Cortex of kidney (tissue), 1 donor: ENCODE data around the gene CHRDL2.
"Not testable (repeated sequence)": the region's sequence is repeated elsewhere in the genome, so short reads cannot be mapped to it uniquely, and the experiment has no call there.

Source experiments
- DNase-seq: peaks from one replicate; lab custom pipeline; 2025; lab: John Stamatoyannopoulos, UW

CHRDL2 gene

GRCh38 chr11:74670171-74670570, 61.1 kb downstream of the CHRDL2 start:
- DNase-seq, result no peak

- DNase-seq, result no peak
Observed at GRCh38 chr11:74669211-74670160, 61.7 kb downstream of the CHRDL2 start.

- no peak for DNase-seq
Observed at GRCh38 chr11:74663315-74663714, 67.9 kb downstream of the CHRDL2 start.

GRCh38 chr11:74662487-74663103, 68.6 kb downstream of the CHRDL2 start:
- no peak for DNase-seq

- DNase-seq, result not testable (repeated sequence)
Observed at GRCh38 chr11:74659124-74659523, 72.1 kb downstream of the CHRDL2 start.

GRCh38 chr11:74654976-74655375, 76.2 kb downstream of the CHRDL2 start:
- DNase-seq, result no peak

- DNase-seq, result no peak
Observed at GRCh38 chr11:74650498-74650897, 80.7 kb downstream of the CHRDL2 start.

GRCh38 chr11:74648894-74649293, 82.3 kb downstream of the CHRDL2 start:
- DNase-seq, result no peak

- DNase-seq, result no peak
Observed at GRCh38 chr11:74647831-74648230, 83.4 kb downstream of the CHRDL2 start.

- no peak for DNase-seq
Observed at GRCh38 chr11:74647404-74647803, 83.8 kb downstream of the CHRDL2 start.

GRCh38 chr11:74646954-74647353, 84.3 kb downstream of the CHRDL2 start:
- no peak for DNase-seq
